ENCODE measurements around the gene CDH4. TPM values are rescaled to one million over a fixed set of nuclear protein-coding genes. Genes with fewer than 3 reads are reported as not detected.

Gene CDH4
- total and polyA plus RNA-seq, 2 of the 8 experiments (the other 6 are each of a cell fraction or from before 2014, with no cell fraction given), result 4.3 to 7.9 TPM

DNA sequence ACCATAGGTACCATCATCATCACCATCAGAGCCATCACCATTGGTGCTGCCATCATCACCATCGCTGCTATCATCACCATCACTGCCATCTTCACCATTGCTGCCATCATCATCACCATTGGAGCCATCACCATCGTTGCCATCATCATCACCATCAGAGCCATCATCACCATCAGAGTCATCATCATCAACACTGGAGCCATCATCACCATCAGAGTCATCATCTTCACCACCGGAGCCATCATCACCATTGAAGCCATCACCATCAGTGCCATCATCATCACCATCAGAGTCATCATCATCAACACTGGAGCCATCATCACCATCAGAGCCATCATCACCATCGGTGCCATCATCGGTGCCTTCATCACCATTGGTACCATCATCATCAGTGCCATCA is 474.9 kb downstream of the CDH4 start:
- Histone ChIP-seq H3K27ac (ENCODE audit: low read depth, low read length) (no peak overlapping the region), H2AK5ac (ENCODE audit: low read depth, low read length) (no peak overlapping the region; the same call in 1 of the 2 replicates), H3K9me3 (ENCODE audit: insufficient read depth in 2 of 2, low read depth in 1 of 2, low read length in 1 of 2) (peaks cover 0 to 6% of the 10 kb centered on the region in 2 experiments; a peak in 1 of 4 replicates), H3K56ac (replicated peaks; ENCODE audit: insufficient read length, low read depth, low read length) (no peak overlapping the region), H2BK15ac (ENCODE audit: low read length) (no peak overlapping the region), H3K18ac (ENCODE audit: extremely low read depth, low read length) (no peak overlapping the region), H2BK12ac (ENCODE audit: low read depth, low read length) (no peak overlapping the region), H3K23ac (ENCODE audit: insufficient read length) (no peak overlapping the region), H2BK20ac (ENCODE audit: low read length) (no peak overlapping the region), H2BK5ac (ENCODE audit: low read depth, low read length) (peak overlapping the region; percentile 48; the same call in 1 of the 2 replicates), H2AFZ (ENCODE audit: low read length) (no peak overlapping the region), H3K79me1 (ENCODE audit: low read depth, low read length) (no peaks in the 10 kb centered on the region), H4K91ac (replicated peaks; ENCODE audit: insufficient read length, low read length) (no peak overlapping the region), H3K23me2 (ENCODE audit: low read depth, low read length) (peaks cover 3% of the 10 kb centered on the region; the same call in 1 of the 2 replicates), H4K8ac (ENCODE audit: extremely low read depth, insufficient read depth, low read length) (no peak overlapping the region; the same call in 1 of the 2 replicates), H3K9ac (replicated peaks in 1 of 4; ENCODE audit: extremely low read depth in 1 of 4, low read depth in 3 of 4, low read length in 3 of 4) (no peak overlapping the region), H3K36me3 (ENCODE audit: control insufficient read depth in 2 of 4, insufficient read depth in 4 of 4, low read length in 3 of 4) (no peaks in the 10 kb centered on the region; a peak in 1 of 8 replicates), H3K4ac (replicated peaks; ENCODE audit: insufficient read length, low read depth, low read length) (no peak overlapping the region), H3K27me3 (replicated peaks in 1 of 4; ENCODE audit: control insufficient read depth in 3 of 4, extremely low read depth in 1 of 4, insufficient read depth in 3 of 4, low read length in 3 of 4) (peaks cover 0 to 6% (median 0%) of the 10 kb centered on the region in 4 experiments; a peak in 2 of 7 replicates), H3K4me2 (ENCODE audit: insufficient read depth in 1 of 2, low read depth in 2 of 2, low read length in 2 of 2) (no peak overlapping the region), H4K20me1 (replicated peaks in 1 of 2; ENCODE audit: control insufficient read depth in 1 of 2, insufficient read depth in 2 of 2, low read length in 2 of 2) (peaks cover 0 to 10% of the 10 kb centered on the region in 2 experiments), H3K4me3 (ENCODE audit: extremely low read depth in 1 of 4, insufficient read depth in 2 of 4, low read depth in 3 of 4, low read length in 4 of 4) (no peak overlapping the region), H2BK120ac (replicated peaks; ENCODE audit: low read depth, low read length) (no peak overlapping the region), H4K5ac (ENCODE audit: insufficient read length, low read depth, low read length) (no peak overlapping the region), H3K14ac (ENCODE audit: insufficient read length) (no peak overlapping the region), H3K4me1 (replicated peaks in 1 of 4; ENCODE audit: control insufficient read depth in 3 of 4, insufficient read depth in 4 of 4, low read length in 3 of 4) (0 out of 7 replicates have a peak, but pooled peaks cover 0 to 2% (median 0%) of the 10 kb centered on the region in 4 experiments), H3K79me2 (ENCODE audit: control insufficient read depth in 1 of 2, insufficient read depth in 2 of 2, low read length in 2 of 2) (no peaks in the 10 kb centered on the region; a peak in 1 of 4 replicates)
- DNase-seq (ENCODE audit: low read depth in 1 of 2, low spot score in 2 of 2), result no peak
- WGBS, 2 experiments (ENCODE audit: extremely low coverage in 1 of 2, insufficient coverage in 1 of 2, insufficient read length in 1 of 2, insufficient replicate concordance in 2 of 2, low coverage in 1 of 2, low lambda C conversion rate in 2 of 2, missing lambda C conversion rate in 1 of 2), result 91% methylated on average over 5 of the region's 5 CpGs; no CpG with 5 or more reads in 1 of the 2 experiments
- FAIRE-seq, result no peak
- POLR2A ChIA-PET (ENCODE audit: partially characterized antibody), result no interaction called here
- CTCF ChIA-PET (ENCODE audit: partially characterized antibody), result no interaction called here
- TF ChIP-seq BACH1 (IDR thresholded peaks at IDR 0.05; ENCODE audit: low read length), result no peak
- TF ChIP-seq RNF2 (IDR thresholded peaks at IDR 0.05; ENCODE audit: borderline replicate concordance, low read depth, low read length, missing control alignments, poor library complexity, severe bottlenecking), result no peak
- TF ChIP-seq FOSL1 (IDR thresholded peaks at IDR 0.05; ENCODE audit: insufficient read depth, low read depth, low read length), result no peak
- no peak for TF ChIP-seq POLR2AphosphoS5 (IDR thresholded peaks at IDR 0.05; ENCODE audit: low read depth, low read length)
- TF ChIP-seq, protein P1, sequence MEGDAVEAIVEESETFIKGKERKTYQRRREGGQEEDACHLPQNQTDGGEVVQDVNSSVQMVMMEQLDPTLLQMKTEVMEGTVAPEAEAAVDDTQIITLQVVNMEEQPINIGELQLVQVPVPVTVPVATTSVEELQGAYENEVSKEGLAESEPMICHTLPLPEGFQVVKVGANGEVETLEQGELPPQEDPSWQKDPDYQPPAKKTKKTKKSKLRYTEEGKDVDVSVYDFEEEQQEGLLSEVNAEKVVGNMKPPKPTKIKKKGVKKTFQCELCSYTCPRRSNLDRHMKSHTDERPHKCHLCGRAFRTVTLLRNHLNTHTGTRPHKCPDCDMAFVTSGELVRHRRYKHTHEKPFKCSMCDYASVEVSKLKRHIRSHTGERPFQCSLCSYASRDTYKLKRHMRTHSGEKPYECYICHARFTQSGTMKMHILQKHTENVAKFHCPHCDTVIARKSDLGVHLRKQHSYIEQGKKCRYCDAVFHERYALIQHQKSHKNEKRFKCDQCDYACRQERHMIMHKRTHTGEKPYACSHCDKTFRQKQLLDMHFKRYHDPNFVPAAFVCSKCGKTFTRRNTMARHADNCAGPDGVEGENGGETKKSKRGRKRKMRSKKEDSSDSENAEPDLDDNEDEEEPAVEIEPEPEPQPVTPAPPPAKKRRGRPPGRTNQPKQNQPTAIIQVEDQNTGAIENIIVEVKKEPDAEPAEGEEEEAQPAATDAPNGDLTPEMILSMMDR (IDR thresholded peaks at IDR 0.05; ENCODE audit: control extremely low read depth in 1 of 3, insufficient read depth in 1 of 3, low read depth in 1 of 3, low read length in 3 of 3), result no peak
- TF ChIP-seq SIRT6 (IDR thresholded peaks at IDR 0.05; ENCODE audit: low read length), result no peak
- no peak for TF ChIP-seq NANOG (IDR thresholded peaks at IDR 0.05; ENCODE audit: insufficient read depth, low read depth, low read length, poor library complexity, severe bottlenecking)
- no peak for TF ChIP-seq CEBPB (IDR thresholded peaks at IDR 0.05; ENCODE audit: low read depth, low read length)
- TF ChIP-seq, protein P2, sequence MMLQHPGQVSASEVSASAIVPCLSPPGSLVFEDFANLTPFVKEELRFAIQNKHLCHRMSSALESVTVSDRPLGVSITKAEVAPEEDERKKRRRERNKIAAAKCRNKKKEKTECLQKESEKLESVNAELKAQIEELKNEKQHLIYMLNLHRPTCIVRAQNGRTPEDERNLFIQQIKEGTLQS (IDR thresholded peaks at IDR 0.05; ENCODE audit: insufficient read depth, low read depth, low read length), result no peak
- TF ChIP-seq POU5F1 (IDR thresholded peaks at IDR 0.05; ENCODE audit: low read depth, low read length), result no peak

All from H1 (cell line).